ENCODE results near the gene UQCR11. TPM values are rescaled to one million over a fixed set of nuclear protein-coding genes. Genes with fewer than 3 reads are reported as not detected.
A peak's percentile ranks its signal among the peaks of the same experiment; 100 is the strongest.

UQCR11 gene
- total and polyA plus RNA-seq, 12 donors, result 47.1 to 336 (median 166) TPM

GRCh38 chr19:1652471-1653299, 47.4 kb upstream of the UQCR11 start, which contains the start of gene TCF3:
Gene TCF3, minus strand, starts transcription at chr19:1652615. Its CDS starts 2,367 bp downstream, at chr19:1650248.
- H3K4me1 ChIP-seq (replicated peaks in 1 of 2), result peaks cover 10 to 13% of the 10 kb centered on the region in 2 donors
- no peaks in the 10 kb centered on the region for H3K27me3 ChIP-seq
- H3K36me3 ChIP-seq (replicated peaks in 1 of 2), result no peaks in the 10 kb centered on the region
- H3K4me3 ChIP-seq, result peak within 1 kb of the TSS in 3 of 4 donors; percentile 18 to 96 (median 62)
- H3K27ac ChIP-seq, result peak within 1 kb of the TSS; percentile 98 to 100 (median 99)
- intact Hi-C loops (cut with DNase I), result loop anchor here (5.0 to 10.0 kb wide), 2 partner anchors 45 to 108 kb away; partner anchors contain the start of gene UQCR11 (in 2 of the 2)
- peak; percentile 98 to 99 (median 98) for DNase-seq
- H3K9me3 ChIP-seq (replicated peaks in 1 of 3), result no peaks in the 10 kb centered on the region
- WGBS, 4 donors, result 0 to 2% (median 0%) methylated on average over 9 to 107 of the region's 107 CpGs
- TF ChIP-seq CTCF (IDR thresholded peaks at IDR 0.05) (peak in 1 of 6 experiments; percentile 28), POLR2A (IDR thresholded peaks at IDR 0.05) (peak; percentile 44 to 60)

- Histone ChIP-seq H3K4me1 (replicated peaks in 1 of 2) (peaks cover 10 to 13% of the 10 kb centered on the region in 2 donors), H3K36me3 (replicated peaks in 1 of 2) (no peaks in the 10 kb centered on the region), H3K4me3 (peak overlapping the region in 3 of 4 donors; percentile 25 to 96 (median 62)), H3K27ac (peak overlapping the region in 1 of 5 donors; percentile 99), H3K9me3 (replicated peaks in 1 of 3) (no peaks in the 10 kb centered on the region), H3K27me3 (no peaks in the 10 kb centered on the region)
- WGBS, 4 donors, result 0 to 3% (median 1%) methylated on average over 5 to 95 of the region's 101 CpGs
- intact Hi-C loops (cut with DNase I), result loop anchor here (5.0 to 10.0 kb wide), 2 partner anchors 44 to 107 kb away; partner anchors contain the start of gene UQCR11 (in 2 of the 2)
- peak in 6 of 7 donors; percentile 39 to 64 (median 48) for DNase-seq
- TF ChIP-seq CTCF (IDR thresholded peaks at IDR 0.05) (no peak), POLR2A (IDR thresholded peaks at IDR 0.05) (no peak)
Observed at GRCh38 chr19:1651568-1652291, 46.5 kb upstream of the UQCR11 start.

- Histone ChIP-seq H3K36me3 (replicated peaks in 1 of 2) (peaks cover 0 to 2% of the 10 kb centered on the region in 2 donors), H3K4me1 (replicated peaks in 1 of 2) (peaks cover 10 to 13% of the 10 kb centered on the region in 2 donors), H3K4me3 (peak overlapping the region in 3 of 4 donors; percentile 25 to 96 (median 62)), H3K27me3 (no peaks in the 10 kb centered on the region), H3K9me3 (replicated peaks in 1 of 3) (no peaks in the 10 kb centered on the region), H3K27ac (peak overlapping the region in 1 of 5 donors; percentile 0)
- intact Hi-C loops (cut with DNase I), result loop anchor here (5.0 to 10.0 kb wide), 2 partner anchors 44 to 106 kb away; partner anchors contain the start of gene UQCR11 (in 2 of the 2)
- 18 to 20% (median 19%) methylated on average over 29 to 36 of the region's 36 CpGs for WGBS, 4 donors
- DNase-seq, result no peak
- TF ChIP-seq CTCF (IDR thresholded peaks at IDR 0.05), result no peak
- no peak for TF ChIP-seq POLR2A (IDR thresholded peaks at IDR 0.05)
Observed at GRCh38 chr19:1650650-1651567, 45.6 kb upstream of the UQCR11 start.
